ENCODE results near the gene DLX5.
"Not testable (repeated sequence)": the region's sequence is repeated elsewhere in the genome, so short reads cannot be mapped to it uniquely, and the experiment has no call there.

GRCh38 chr7:97072025-97072424 lies 47.4 kb upstream of the DLX5 start:
- not testable (repeated sequence) for TF ChIP-seq POLR2AphosphoS5 (IDR thresholded peaks at IDR 0.05; ENCODE audit: borderline replicate concordance, low read depth, low read length); EZH2 (IDR thresholded peaks at IDR 0.05)

Measured in SK-N-MC (cell line).